Pulmonary artery endothelial cell (primary cell): ENCODE measurements around the gene PSMB11. TPM values are rescaled to one million over a fixed set of nuclear protein-coding genes. Genes with fewer than 3 reads are reported as not detected.
"Not testable (repeated sequence)": the region's sequence is repeated elsewhere in the genome, so short reads cannot be mapped to it uniquely, and the experiment has no call there.

Experiments
- DNase-seq: peaks from one replicate; pipeline ENCODE4 v3.0.0-alpha.2; 2011; ENCODE audit warnings: low read depth, low spot score
- total RNA-seq: library from RNA; depleted of rRNA; stranded (reverse); fragments of >200 nt; gene quantifications from 2 replicates; pipeline ENCODE4 v1.2.3, GENCODE V29; 2014

The PSMB11 gene, protein sequence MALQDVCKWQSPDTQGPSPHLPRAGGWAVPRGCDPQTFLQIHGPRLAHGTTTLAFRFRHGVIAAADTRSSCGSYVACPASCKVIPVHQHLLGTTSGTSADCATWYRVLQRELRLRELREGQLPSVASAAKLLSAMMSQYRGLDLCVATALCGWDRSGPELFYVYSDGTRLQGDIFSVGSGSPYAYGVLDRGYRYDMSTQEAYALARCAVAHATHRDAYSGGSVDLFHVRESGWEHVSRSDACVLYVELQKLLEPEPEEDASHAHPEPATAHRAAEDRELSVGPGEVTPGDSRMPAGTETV
- total RNA-seq: not detected in 2 replicates

DNA sequence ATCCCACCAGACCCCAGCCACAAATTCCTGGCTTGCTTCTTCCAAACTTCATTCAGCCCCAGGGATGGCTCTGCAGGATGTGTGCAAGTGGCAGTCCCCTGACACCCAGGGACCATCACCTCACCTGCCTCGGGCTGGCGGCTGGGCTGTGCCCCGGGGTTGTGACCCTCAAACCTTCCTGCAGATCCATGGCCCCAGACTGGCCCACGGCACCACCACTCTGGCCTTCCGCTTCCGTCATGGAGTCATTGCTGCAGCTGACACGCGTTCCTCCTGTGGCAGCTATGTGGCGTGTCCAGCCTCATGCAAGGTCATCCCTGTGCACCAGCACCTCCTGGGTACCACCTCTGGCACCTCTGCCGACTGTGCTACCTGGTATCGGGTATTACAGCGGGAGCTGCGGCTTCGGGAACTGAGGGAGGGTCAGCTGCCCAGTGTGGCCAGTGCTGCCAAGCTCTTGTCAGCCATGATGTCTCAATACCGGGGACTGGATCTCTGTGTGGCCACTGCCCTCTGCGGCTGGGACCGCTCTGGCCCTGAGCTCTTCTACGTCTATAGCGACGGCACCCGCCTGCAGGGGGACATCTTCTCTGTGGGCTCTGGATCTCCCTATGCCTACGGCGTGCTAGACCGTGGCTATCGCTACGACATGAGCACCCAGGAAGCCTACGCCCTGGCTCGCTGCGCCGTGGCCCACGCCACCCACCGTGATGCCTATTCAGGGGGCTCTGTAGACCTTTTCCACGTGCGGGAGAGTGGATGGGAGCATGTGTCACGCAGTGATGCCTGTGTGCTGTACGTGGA, at the start of gene PSMB11:
Gene PSMB11, plus strand, starts transcription at position 51 of the 804 bp plus-strand sequence. Its CDS starts 14 bp downstream, at position 65.
- no peak for DNase-seq

DNA sequence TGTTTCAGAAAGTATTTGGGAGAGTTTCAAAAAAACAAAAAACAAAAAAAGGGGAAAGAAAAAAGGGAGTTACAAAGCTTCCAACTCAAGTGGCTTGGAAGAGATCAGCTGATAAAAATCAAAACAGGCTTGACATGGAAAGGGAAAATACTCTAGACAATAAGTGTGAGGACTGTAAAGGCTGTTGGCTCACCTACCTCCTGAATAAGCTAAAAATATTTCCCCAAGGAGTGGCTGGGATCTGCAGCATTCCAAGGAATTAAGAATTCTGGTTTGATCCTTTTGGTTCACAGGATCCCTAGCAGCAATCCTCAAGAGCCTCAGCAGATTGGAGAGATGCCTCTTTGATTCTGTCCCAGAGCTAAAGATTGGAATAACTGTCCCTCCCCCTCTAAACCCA, 48.5 kb upstream of the PSMB11 start:
- no peak for DNase-seq

DNA sequence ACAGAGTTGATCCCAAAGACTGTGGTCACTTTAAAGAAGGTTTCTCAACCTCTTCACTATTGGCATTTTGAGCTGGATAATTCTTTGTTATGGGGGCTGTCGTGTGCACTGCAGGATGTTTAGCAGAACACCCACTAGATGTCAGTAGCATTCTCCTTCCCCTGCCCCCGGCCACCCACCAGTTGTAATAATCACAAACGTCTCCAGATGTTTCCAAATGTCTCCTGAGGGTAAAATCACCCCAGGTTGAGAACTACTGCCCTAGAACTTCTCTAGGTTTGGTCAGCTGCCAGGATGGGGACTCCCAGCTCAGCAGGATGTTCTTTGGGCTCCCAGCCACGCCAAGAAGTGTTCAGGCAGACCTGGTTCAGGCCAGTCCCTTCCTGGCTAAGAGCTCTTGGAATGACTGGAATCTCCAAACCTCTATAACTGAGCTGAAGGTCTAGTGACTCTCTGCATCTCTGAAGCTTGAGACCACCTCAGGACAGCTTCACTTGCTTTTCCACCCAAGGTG, 47.2 kb upstream of the PSMB11 start:
- no peak for DNase-seq

DNA sequence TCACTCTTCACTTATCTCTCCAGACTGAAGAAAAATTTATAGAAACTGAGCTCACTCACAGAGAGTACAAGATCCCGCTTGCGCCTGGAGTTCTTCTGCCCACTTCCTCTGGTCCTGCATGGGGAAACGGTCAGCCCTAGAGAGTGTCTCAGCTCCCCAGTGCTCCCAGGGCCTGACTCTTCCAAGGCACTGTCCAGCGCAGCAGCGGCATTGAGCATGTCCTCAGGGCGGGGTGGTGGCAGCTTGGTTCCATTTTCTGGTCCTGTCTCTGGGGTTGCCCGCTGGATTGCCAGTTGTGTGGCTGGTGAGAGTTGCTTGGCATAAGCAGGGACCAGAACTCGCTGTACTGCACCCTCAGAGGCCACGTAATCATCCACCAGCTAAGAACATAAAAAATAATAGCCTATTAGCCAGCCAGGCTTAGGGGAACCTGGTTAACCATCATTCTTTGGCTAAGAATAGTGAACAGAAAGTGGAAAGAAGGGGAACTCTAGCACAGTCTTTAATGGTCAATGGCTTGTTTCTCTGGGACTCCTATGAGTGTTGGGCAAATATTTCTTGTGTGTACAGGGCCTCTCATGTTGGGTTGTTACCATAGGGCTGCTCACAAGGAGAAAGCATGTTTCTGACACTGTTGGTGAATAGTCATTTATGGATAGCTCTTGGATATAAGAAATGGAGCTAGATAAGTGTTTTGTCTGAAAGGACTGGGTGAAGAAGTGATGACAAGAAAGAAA, 46.0 kb upstream of the PSMB11 start:
- no peak for DNase-seq

DNA sequence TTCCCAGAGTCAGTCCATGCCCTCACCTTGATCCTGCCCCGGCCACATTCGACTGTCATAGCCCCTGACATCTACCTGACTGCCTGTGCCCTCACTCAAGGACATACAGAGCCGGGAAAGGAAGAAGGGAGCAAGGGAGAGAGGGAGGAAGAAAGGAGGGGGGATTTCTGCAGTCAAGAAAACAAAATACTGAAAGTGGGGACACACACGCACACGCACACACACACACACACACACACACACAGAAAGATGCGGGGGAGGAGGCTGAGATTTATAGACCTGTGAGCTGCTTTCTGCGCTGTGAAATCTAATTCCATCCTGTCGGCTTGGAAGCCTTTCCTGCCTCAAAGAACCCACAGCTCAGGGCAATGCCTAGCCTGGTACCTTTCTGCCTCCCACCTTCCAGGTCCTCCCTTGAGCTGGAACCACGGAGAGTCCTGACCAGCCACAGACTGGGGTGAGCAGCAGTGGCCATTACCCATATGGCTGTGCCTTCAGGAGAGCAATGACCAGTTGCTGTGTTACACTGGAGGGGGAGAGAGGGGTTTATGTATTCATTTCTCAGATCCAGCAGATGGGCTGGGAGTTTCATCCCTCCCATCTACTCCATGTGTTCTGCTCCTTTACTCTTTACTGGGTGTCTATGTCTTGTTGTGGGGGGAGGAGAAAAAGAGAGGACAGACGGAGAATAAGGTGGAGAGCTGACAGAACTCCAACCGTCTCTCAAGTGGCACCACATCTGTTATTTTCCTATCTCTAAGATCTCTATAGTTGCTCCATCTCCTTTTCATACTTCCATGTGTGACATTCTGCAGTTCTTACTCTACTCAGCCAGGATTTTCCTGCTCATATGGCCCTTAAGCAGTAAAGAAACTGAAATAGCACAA, 45.0 kb upstream of the PSMB11 start:
- DNase-seq: no peak

DNA sequence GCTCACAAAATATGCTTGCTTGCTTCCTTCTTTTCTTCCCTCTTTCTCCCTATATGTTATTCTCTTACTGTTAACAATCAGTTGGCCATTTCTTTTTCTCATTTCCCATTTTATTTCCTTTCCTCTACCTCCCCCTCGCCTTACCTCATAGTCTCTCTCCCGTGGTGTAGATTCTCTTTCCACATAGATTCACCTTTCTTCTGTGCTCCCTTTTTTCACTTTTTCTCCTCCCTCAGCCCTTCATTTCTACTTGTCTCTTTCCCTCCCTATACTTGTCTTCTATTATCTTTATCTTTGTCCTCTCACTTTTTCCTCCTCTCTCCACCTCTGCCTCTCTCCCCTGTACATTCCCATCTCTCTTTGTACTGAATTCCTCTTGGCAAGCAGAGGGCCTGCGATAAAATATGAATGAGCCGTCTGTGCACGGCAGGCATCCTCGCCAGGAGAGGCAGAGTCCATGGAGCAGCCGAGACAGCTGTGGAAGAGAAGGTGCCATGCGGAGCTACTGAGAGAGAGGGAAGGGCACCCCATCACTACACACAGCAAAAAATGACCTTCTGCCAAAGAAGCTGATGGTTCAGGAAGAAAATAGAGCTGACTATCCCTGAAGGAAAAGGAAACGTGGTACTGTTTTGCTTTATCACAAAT, 44.2 kb upstream of the PSMB11 start:
- DNase-seq: no peak

DNA sequence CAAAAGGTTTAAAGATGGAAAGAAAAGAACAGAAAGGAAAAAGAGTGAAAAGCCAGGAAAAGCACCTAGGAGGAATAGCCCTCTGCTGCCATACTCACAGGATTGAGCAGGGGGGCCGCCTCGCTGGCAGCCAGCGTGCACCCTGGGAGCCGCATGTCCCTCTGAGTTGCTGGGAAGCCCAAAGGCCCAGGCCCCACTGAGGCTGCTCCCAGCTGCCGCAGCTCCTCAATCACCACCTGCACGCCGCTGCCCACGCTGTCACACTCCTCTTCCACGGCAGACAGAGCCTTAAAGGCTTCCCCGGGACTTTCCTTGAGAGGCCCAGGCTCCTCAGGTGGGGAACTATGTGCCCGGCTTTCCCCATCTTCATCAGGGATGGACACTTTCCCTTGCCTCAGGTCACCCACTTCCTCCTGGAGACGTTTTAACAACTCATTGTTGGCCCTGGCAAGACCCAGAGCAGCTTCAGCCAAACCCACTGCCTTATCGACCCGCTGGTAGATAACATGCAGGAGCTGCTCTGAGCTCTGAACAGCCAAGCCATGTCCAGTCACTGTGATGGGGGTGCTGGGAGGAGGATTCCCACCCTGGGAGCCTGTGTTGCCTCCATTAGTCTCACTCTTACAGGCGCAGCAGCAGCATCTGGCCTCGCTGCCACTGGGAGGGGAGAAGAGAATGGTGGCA, 43.5 kb upstream of the PSMB11 start:
- DNase-seq: no peak

DNA sequence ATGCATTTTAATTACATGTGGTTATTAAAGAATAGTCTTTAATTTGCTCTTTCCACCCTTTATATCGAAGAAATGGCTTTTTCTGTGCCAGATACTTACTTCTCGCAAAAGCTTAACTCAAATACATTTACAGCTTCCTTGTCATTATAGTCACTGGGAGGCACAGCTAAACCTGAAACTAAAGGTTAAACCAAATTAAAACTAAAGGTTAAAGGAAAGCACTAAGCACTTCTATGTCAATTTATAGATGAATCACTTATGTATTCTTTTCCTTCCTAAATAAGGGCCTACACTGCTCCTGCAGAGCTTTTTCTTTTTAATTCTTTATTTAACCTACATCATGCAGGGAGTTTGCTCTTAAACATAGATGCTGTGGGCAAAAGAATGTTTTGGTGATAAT, 41.2 kb upstream of the PSMB11 start:
- no peak for DNase-seq

DNA sequence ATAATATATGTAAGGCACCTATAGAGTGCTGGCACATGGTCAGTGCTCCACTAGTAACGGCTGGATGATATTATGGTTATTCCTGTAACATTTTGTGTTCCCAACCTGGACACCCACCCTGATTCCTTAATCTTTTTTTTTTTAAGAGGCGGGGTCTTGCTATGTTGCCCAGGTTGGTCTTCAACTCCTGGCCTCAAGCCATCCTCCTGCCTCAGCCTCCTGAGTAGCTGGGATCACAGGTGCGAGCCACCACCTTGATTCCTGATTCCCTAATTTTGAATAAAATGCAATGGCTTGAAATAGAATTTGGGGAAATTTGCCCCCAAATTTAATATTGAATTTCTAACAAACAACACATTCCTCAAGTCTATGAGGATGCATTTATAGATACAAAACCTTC, 39.4 kb upstream of the PSMB11 start:
- no peak for DNase-seq

DNA sequence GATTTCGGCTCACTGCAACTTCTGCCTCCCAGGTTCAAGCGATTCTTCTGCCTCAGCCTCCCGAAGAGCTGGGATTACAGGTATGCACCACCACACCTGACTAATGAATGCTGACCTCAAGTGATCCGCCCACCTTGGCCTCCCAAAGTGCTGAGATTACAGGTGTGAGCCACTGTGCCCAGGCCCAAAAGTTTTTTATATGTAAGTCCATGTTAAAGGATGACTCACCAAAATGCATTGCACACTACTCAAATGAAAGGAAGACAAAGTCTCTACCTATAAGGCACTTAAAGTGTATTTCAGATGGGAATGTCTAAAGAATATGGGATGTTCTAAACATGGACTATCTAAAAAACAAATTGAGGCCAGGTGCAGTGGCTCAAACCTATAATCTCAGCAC, 37.7 kb upstream of the PSMB11 start:
- not testable (repeated sequence) for DNase-seq

DNA sequence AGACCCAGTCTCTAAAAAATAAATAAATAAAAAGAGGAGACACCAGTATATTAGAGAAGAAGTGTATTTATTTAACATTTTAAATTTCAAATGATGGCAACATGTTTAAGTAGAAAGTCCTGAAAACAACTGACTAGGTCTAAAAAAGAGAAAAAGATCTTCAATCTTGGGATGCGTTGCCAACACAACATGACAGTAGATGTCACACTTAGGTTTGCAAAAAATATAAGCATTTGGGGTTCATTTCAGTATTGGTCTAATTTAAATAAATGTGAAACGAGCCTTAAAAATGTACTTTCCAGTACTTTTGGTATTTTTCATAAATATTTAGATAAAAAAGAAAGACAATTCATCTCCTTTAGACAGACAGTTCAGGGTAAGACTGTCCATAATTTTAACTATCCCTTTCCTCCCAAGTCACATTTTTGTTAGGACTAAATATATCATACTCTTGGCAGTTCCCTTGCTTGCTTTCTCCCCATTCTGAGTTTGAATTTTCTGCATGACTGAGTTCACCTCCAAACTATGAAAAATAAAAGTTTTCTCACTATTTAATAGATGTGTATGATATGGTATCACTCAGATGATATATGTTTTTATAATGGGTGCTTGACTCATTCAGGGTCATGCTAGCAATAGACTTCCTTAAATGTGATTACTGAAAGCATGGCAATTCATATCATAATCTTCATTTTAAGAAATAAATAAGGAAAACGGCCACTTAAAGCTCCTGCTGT, 36.4 kb upstream of the PSMB11 start:
- no peak for DNase-seq

DNA sequence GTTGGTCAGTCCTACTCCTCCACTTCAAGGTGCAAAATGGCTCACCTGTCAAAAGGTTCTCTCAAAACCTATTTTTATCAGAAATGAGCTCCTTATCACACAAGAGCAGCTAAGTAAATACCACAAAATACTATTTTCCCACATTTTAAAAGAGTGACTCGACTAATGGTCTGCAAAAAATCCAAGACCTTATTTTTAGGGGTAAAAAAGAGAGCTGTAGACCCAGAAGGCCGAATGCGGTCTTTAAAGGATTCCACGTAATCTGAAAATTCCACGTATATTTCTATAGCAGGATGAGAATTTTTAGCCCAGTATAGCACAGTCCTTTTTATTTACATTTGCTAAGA, 35.9 kb upstream of the PSMB11 start:
- DNase-seq: no peak

DNA sequence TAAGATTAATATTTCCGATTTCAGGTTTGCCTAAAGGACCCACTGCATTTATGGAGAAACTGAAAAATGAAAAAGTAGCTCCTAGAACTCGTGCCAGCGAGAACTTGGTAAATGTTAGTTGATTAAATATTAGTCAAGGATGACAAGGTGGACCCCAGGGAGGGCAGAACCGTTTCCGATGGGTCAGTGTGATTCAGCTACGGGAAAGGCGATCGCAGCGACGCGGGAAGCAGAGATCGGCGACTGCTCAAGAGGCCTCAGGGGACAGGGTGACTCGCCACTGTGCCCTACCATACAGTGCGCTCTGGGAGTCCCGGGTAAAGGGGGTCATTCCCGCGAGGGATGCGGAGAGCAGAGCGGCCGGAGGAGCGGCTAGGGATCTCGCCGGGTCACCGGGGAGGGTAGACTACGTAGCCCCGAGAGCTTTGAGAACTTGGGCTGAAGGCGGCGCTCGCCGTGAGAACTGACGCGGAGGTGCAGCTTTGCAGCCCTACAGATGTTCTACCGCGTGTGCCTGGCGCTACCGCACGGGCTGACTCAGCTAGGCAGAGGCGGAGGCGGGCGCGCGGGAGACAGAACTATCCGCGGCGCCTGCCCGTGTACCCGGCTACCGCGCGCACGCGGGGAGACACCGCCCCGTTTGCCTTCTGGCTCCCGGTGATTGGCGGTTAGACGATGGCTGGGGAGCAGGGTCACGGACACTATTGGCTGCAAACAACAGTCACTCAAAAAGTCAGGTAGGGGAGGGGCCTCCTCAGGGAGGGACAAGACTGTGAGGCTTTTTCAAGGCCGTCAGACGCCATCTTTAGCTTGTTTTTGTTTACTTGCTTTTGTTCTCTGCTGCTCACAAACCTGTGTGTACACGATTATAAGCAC, 35.2 kb upstream of the PSMB11 start:
- DNase-seq: peak; percentile 90

DNA sequence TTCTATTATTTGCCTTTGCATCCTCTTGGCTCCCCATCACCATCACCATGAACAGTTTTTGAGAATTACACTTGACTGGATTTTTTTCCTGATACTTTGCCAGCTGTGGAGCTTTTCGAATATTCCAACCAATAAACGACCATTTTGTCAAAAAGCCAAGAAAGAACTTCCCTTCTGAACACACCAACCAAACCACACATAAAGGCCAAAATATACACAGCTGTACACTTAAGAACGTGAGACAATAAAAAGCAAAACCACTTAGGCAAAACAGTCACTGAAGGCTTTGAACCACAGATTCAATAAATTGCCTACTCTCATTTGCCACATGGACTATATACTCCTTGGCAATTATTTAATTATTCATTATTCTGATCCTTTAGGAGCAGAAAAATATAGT, 33.2 kb upstream of the PSMB11 start:
- no peak for DNase-seq

DNA sequence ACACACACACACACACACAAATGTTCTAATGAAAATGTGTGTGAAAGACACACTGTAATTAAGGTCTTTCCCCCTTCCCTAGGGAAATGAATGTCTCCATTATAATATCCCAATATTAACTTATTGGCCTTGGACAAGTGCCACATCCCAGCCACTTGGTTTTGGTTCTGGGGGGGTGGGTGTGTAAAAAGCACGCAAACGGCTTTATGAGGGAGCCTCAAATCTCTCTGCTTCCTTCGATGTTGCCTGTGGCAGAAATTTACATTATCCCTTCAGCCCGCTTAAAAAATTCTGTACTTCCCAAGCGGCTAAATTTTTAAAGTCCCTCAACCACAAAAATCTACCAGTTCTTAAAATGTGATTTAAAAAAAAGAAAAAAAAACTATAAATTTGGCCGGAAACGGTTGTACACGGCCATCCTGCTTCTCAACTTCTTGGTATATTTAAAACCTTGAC, 32.5 kb upstream of the PSMB11 start:
- DNase-seq: no peak

DNA sequence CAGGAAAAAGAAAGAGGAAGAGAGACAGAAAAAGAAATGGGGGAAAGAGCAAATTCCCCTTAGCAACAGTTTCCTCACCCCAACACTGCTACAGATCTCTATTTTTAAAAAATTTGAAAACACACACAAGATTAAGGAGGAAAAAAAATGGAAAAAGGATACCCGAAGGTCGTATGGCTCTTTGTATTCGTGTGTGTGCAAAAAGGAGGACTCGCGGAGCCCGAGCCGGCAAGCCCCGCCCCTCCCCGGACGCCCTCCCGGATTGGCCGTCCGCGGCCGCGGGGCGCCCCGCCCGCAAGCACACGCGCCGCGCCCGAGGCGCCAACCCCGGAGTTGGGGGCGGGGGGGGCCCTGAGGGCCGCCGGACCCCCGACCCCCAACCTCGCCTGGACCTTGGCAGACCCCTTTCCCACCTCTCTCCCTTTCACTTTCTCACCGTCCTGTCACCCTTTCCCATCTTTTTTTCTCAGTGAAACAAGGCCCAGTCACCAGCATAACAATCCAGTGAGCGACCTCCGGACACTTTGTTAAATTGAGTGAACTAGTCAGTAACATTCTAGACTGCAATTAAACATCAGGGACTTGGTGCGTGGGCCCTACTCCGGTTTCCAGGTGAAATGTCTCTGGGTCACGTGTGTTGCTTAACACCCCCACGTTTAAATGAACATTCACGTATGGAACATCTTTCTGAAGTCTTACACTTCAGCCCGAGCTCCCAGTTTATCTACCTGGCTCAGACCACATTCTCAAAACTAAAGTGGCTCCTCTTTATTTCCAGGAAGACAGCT, 31.9 kb upstream of the PSMB11 start, which contains the start of gene C14orf93:
Gene C14orf93, minus strand, starts transcription at position 205 of the 788 bp plus-strand sequence. CDS start 11,120 bp downstream, outside the sequence.
- DNase-seq: no peak

DNA sequence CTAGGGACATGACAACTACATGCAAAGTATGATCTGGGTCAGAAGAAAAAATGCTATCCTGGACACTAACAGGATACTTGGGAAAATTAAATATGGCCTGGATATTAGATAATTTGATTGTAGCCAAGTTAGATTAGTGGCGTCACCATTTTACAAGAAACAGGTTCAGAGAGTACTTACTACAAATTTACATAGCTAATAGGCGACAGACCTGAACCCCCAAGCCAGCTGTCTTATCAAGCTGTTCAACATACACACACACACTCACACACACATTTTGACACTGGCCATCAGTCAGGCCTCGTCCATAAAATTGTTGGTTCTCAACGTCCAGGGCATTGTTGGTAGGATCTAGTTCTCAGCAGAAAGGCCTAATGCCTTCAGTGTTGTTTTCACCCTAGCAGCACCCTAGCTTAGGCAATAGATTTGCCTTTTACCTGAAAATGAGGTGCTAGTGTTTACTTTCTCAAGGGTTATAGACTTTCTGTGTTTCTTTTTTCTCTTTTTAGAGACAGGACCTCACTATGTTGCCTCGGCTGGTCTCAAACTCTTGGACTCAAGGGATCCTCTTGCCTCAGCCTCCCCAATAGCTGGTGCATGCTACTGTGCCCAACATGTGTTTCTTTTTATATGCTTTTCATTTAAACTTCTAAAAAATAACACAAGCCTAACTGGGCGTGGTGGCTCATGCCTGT, 28.8 kb upstream of the PSMB11 start:
- DNase-seq: no peak
